CD4-positive, alpha-beta T cell (primary cell): Measurements from ENCODE around the gene FAM228A. TPM values are rescaled to one million over a fixed set of nuclear protein-coding genes. Genes with fewer than 3 reads are reported as not detected.

Experiments
- ATAC-seq: fragments of 200-7000 bp; cut with Tn5 transposase; one replicate; pipeline ENCODE4 v1.10.0; 2022; ENCODE audit warnings: mild to moderate bottlenecking; ENCODE audit not compliant: poor library complexity
- CTCF ChIA-PET: fragments of 350-600 bp; sonication (Branson Sonifier 250); formaldehyde crosslinking; loops from one replicate; lab custom pipeline; 2021; ENCODE audit warnings: antibody characterized with exemption, inconsistent platforms; lab: Charles Lee
- POLR2A ChIA-PET: fragments of 350-600 bp; sonication (Branson Sonifier 250); formaldehyde crosslinking; loops from one replicate; lab custom pipeline; 2021; ENCODE audit warnings: antibody characterized with exemption, inconsistent platforms; lab: Charles Lee
- DNase-seq, 14 experiments: peaks; one replicate each; pipeline ENCODE4 v3.0.0-alpha.2; 2013 to 2020; ENCODE audit warnings: mixed read lengths in 2 of 14
- H3K27ac ChIP-seq, 2 donors: one replicate each; pipeline versions ENCODE4 v1.5.1 to v1.7.0; 2013; ENCODE audit warnings: low read length in 2 of 2, low read depth in 1 of 2, mild to moderate bottlenecking in 1 of 2
- H3K27me3 ChIP-seq, 2 experiments: 1 replicate in 1 of 2; 2 replicates in 1 of 2; pipeline versions ENCODE4 v1.6.1 to v1.7.0; 2013; ENCODE audit warnings: low read length in 2 of 2, control low read depth in 1 of 2, mild to moderate bottlenecking in 1 of 2, moderate library complexity in 1 of 2; ENCODE audit not compliant: insufficient read depth in 2 of 2, control insufficient read depth in 1 of 2
- H3K36me3 ChIP-seq: one replicate; pipeline ENCODE4 v1.6.1; 2013; ENCODE audit warnings: low read length, control low read depth; ENCODE audit not compliant: insufficient read depth
- H3K4me1 ChIP-seq: one replicate; pipeline ENCODE4 v1.6.1; 2013; ENCODE audit warnings: low read length, control low read depth; ENCODE audit not compliant: insufficient read depth
- H3K4me3 ChIP-seq: one replicate; pipeline ENCODE4 v1.5.1; 2013; ENCODE audit warnings: mild to moderate bottlenecking, low read length, moderate library complexity
- H3K9me3 ChIP-seq, 2 experiments: 1 replicate in 1 of 2; 2 replicates in 1 of 2; pipeline versions ENCODE4 v1.6.1 to v1.7.0; 2013; ENCODE audit warnings: low read length in 2 of 2, mild to moderate bottlenecking in 2 of 2, control low read depth in 1 of 2, moderate library complexity in 1 of 2; ENCODE audit not compliant: control insufficient read depth in 1 of 2, insufficient read depth in 1 of 2
- H3K27ac Mint-ChIP-seq: one replicate; pipeline ENCODE4 v1.8.0; 2020; ENCODE audit warnings: mixed read lengths
- H3K27me3 Mint-ChIP-seq: one replicate; pipeline ENCODE4 v1.8.0; 2021; ENCODE audit warnings: mixed read lengths
- H3K36me3 Mint-ChIP-seq: one replicate; pipeline ENCODE4 v1.8.0; 2021; ENCODE audit warnings: low read depth, mixed read lengths
- H3K4me1 Mint-ChIP-seq: one replicate; pipeline ENCODE4 v1.8.0; 2021; ENCODE audit warnings: low read depth, mixed read lengths
- H3K4me3 Mint-ChIP-seq: one replicate; pipeline ENCODE4 v1.8.0; 2020; ENCODE audit warnings: mild to moderate bottlenecking, mixed read lengths
- H3K9me3 Mint-ChIP-seq: one replicate; pipeline ENCODE4 v1.8.0; 2020; ENCODE audit warnings: mixed read lengths
- intact Hi-C, 2 experiments: fragments of 100-400 bp; cut with DNase I in 1 of 2; cut with micrococcal nuclease in 1 of 2; formaldehyde crosslinking; loops; one replicate each; pipeline versions ENCODE4 v1.15.1 to v1.9.0; 2023 to 2025; cut with DNase I, micrococcal nuclease
- total RNA-seq, 174 experiments: library from RNA in 2 of 174; stranded (reverse) in 2 of 174; gene quantifications; one replicate each; pipeline ENCODE4 v1.2.3 and lab custom pipeline; 2021 to 2026
- TF ChIP-seq, protein P1 (sequence below): fragments of 200-600 bp; IDR thresholded peaks from one replicate; pipeline ENCODE4 v1.8.0; 2022; ENCODE audit warnings: antibody characterized with exemption, mild to moderate bottlenecking

FAM228A gene
- total RNA-seq, 2 experiments from 2014 or later: 0.20 to 0.22 TPM

DNA sequence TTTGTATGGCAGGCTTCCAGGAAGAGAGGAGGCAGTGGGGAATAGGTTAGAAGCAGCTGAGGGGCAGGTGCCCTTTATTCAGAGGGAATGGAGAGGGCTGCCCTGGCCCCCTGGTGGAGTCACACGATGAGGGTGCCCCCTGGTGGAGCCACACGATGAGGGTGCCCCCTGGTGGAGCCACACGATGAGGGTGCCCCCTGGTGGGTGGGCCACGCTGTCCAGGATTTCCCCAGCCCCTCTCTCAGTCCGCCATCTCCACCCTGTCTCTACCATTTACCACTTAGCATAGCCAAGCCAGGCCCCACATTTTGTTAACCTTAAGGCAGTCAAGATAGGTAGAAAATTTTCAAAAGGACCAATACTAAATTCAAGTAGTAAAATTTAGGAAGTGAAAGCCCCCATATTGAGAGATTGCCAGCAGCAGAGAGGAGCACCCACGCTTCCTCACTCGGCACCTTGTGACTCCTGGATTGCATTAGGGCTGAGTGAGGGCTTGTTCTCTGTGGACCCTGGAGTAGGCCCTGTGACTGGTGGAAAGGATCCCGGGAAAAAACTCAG lies 10.4 kb upstream of the FAM228A start:
- Mint-ChIP-seq H3K9me3 (no peaks in the 10 kb centered on the region), H3K4me1 (no peaks in the 10 kb centered on the region), H3K36me3 (peaks cover 10% of the 10 kb centered on the region), H3K4me3 (no peak overlapping the region), H3K27me3 (no peaks in the 10 kb centered on the region), H3K27ac (no peak overlapping the region)
- intact Hi-C loops: loop anchor here (1.0 to 2.0 kb wide), 2 partner anchors 339 to 340 kb away; no protein-coding TSS in a partner anchor
- Histone ChIP-seq H3K36me3 (no peaks in the 10 kb centered on the region), H3K4me3 (no peak overlapping the region), H3K9me3 (no peaks in the 10 kb centered on the region), H3K27ac (no peak overlapping the region), H3K4me1 (no peaks in the 10 kb centered on the region), H3K27me3 (no peaks in the 10 kb centered on the region)
- TF ChIP-seq, protein P1, sequence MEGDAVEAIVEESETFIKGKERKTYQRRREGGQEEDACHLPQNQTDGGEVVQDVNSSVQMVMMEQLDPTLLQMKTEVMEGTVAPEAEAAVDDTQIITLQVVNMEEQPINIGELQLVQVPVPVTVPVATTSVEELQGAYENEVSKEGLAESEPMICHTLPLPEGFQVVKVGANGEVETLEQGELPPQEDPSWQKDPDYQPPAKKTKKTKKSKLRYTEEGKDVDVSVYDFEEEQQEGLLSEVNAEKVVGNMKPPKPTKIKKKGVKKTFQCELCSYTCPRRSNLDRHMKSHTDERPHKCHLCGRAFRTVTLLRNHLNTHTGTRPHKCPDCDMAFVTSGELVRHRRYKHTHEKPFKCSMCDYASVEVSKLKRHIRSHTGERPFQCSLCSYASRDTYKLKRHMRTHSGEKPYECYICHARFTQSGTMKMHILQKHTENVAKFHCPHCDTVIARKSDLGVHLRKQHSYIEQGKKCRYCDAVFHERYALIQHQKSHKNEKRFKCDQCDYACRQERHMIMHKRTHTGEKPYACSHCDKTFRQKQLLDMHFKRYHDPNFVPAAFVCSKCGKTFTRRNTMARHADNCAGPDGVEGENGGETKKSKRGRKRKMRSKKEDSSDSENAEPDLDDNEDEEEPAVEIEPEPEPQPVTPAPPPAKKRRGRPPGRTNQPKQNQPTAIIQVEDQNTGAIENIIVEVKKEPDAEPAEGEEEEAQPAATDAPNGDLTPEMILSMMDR: peak; percentile 62
- ATAC-seq (peak; percentile 66), DNase-seq (peak in 12 of 14 experiments; percentile 2 to 62 (median 18))
- CTCF ChIA-PET: interaction anchor here (1.1 kb wide), 1 partner anchor 340 kb away, joined by 4 read pairs; no protein-coding TSS in a partner anchor
- POLR2A ChIA-PET: interaction anchor here (0.7 kb wide), 1 partner anchor 12 kb away, joined by 3 read pairs; no protein-coding TSS in a partner anchor

DNA sequence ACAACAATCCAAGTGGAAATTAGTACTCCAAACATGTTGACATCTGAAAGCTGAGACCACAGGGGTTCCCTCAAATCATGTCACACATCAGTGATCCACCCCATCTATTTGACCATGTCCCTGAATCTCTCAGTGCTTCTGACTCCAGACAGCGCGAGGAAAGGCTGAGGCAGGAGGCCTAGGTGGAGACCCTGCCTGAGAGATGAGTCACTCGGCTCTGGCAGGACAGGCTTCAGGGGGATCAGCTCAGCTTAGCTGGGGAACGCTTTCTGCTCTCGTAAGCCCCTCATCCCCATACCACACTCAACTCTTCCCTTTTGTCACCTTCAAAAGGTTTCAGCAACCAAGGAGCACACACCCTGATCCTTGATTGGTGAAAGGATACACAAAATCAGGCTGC lies 5.8 kb upstream of the FAM228A start:
- Mint-ChIP-seq H3K27ac (no peak overlapping the region), H3K36me3 (peaks cover 5% of the 10 kb centered on the region), H3K4me3 (no peak overlapping the region), H3K9me3 (no peaks in the 10 kb centered on the region), H3K4me1 (no peaks in the 10 kb centered on the region), H3K27me3 (no peaks in the 10 kb centered on the region)
- ChIA-PET CTCF (no interaction called here), POLR2A (no interaction called here)
- Histone ChIP-seq H3K4me1 (no peaks in the 10 kb centered on the region), H3K9me3 (no peaks in the 10 kb centered on the region), H3K27me3 (no peaks in the 10 kb centered on the region), H3K4me3 (no peak overlapping the region), H3K27ac (no peak overlapping the region), H3K36me3 (no peaks in the 10 kb centered on the region)
- TF ChIP-seq, protein P1: no peak
- ATAC-seq (no peak), DNase-seq (no peak)
- intact Hi-C loops: no loop called here

DNA sequence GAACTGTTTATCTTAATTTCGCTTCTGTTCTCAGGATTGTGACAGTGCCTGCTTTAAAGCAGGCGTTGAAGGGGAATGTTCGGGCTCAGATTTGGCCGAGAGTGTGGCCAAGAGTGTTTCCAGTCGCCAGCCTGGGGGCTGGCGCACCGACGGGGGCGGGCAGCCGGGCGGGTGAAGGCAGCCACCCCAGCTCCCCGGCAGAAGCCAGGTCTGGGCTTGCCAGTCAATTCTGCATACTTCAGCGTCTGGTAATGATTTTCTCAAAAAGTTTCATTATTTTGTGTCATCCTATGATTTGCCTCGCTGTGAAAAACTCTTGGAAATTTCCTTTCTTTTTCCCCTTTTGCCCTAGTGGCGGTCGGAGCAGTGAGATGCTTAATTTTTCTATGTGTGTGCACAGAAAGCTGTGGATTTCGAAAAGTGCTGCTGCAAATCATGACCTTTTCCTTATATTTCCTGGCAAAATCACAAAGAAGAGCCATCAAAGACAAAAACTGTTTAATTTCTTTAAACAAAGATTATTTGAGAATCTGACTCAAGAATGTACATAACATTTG lies 856 bp downstream of the FAM228A start:
- intact Hi-C loops: no loop called here
- no peaks in the 10 kb centered on the region for H3K36me3 Mint-ChIP-seq
- Histone ChIP-seq H3K27me3 (no peaks in the 10 kb centered on the region), H3K9me3 (peaks cover 0 to 12% of the 10 kb centered on the region in 2 experiments), H3K4me1 (no peaks in the 10 kb centered on the region), H3K4me3 (no peak overlapping the region), H3K27ac (no peak overlapping the region), H3K36me3 (no peaks in the 10 kb centered on the region)
- ChIA-PET CTCF (no interaction called here), POLR2A (no interaction called here)
- TF ChIP-seq, protein P1: no peak
- H3K27me3 Mint-ChIP-seq: no peaks in the 10 kb centered on the region
- H3K27ac Mint-ChIP-seq: no peak overlapping the region
- H3K4me1 Mint-ChIP-seq: no peaks in the 10 kb centered on the region
- ATAC-seq (no peak), DNase-seq (no peak)
- H3K4me3 Mint-ChIP-seq: no peak overlapping the region
- H3K9me3 Mint-ChIP-seq: no peaks in the 10 kb centered on the region
